Upper lobe of left lung (tissue), 6 donors: ENCODE measurements around the gene PHF23. TPM values are rescaled to one million over a fixed set of nuclear protein-coding genes. Genes with fewer than 3 reads are reported as not detected.

Experiments used
- ATAC-seq, 2 donors: fragments of 200-7000 bp; cut with Tn5 transposase; one replicate each; pipeline ENCODE4 v1.9.1; 2022; ENCODE audit warnings: mild to moderate bottlenecking in 2 of 2, moderate library complexity in 2 of 2; ENCODE audit not compliant: low FRiP score in 2 of 2
- DNase-seq, 2 donors: peaks; one replicate each; pipeline ENCODE4 v3.0.0-alpha.2; 2019 to 2020
- H3K27ac ChIP-seq, 4 donors: fragments of 200-600 bp; sonication (generic); one replicate each; pipeline ENCODE4 v1.5.1; 2016 to 2019
- H3K27me3 ChIP-seq, 4 donors: fragments of 200-600 bp; sonication (generic); one replicate each; pipeline ENCODE4 v1.5.1; 2017 to 2019
- H3K36me3 ChIP-seq, 4 donors: fragments of 200-600 bp; sonication (generic); one replicate each; pipeline ENCODE4 v1.5.1; 2016 to 2019
- H3K4me1 ChIP-seq, 4 donors: fragments of 200-600 bp; sonication (generic); one replicate each; pipeline ENCODE4 v1.5.1; 2018 to 2019
- H3K4me3 ChIP-seq, 4 donors: fragments of 200-600 bp; sonication (generic); one replicate each; pipeline ENCODE4 v1.5.1; 2017 to 2019; ENCODE audit warnings: mild to moderate bottlenecking in 2 of 4, moderate library complexity in 1 of 4
- H3K9me3 ChIP-seq, 4 donors: fragments of 200-600 bp; sonication (generic); one replicate each; pipeline ENCODE4 v1.5.1; 2018 to 2019
- CTCF ChIP-seq, 6 experiments: fragments of 450-650 bp in 4 of 6; fragments of 200-600 bp in 2 of 6; sonication (generic) in 2 of 6; IDR thresholded peaks; one replicate each; pipeline ENCODE4 v1.5.1; 2016 to 2019; ENCODE audit warnings: antibody characterized with exemption in 6 of 6
- EP300 ChIP-seq, 4 donors: sonication (generic); formaldehyde crosslinking; IDR thresholded peaks; one replicate each; pipeline ENCODE4 v1.5.1; 2017; ENCODE audit warnings: antibody characterized with exemption in 4 of 4, control low read depth in 2 of 4
- POLR2A ChIP-seq, 4 donors: fragments of 450-650 bp; IDR thresholded peaks; one replicate each; pipeline ENCODE4 v1.5.1; 2016 to 2017; ENCODE audit warnings: antibody characterized with exemption in 4 of 4, mild to moderate bottlenecking in 2 of 4
- POLR2AphosphoS5 ChIP-seq, 2 donors: sonication (generic); formaldehyde crosslinking; IDR thresholded peaks; one replicate each; pipeline ENCODE4 v1.5.1; 2017; ENCODE audit warnings: antibody characterized with exemption in 2 of 2
- WGBS, 2 donors: methylation state at CpG; one replicate each; pipeline ENCODE4 v1.1.5; 2017 to 2018; 5-methylcytosine and 5-hydroxymethylcytosine counted together
- total RNA-seq, 6 donors: library from RNA; depleted of rRNA in 4 of 6; stranded (reverse); fragments of >200 nt in 4 of 6; gene quantifications; one replicate each; pipeline versions ENCODE4 v1.1.0 to v1.2.1, GENCODE V29; 2016 to 2021
- donor health status: DM: no; HTN: no; CAD: no; lungs with moderate emphysema.
- donor health status: DM: no; HTN: yes; CAD: no; lungs with severe emphysema.

Gene PHF23
- total RNA-seq, 6 donors from 2014 or later = 25.4 to 54.5 (median 31.2) TPM

- H3K27me3 ChIP-seq = no peaks in the 10 kb centered on the region
- H3K36me3 ChIP-seq = peaks cover 3 to 30% (median 16%) of the 10 kb centered on the region in 4 donors
- H3K4me1 ChIP-seq = peaks cover 10 to 18% (median 13%) of the 10 kb centered on the region in 4 donors
- DNase-seq = no peak
- no peaks in the 10 kb centered on the region for H3K9me3 ChIP-seq
- ATAC-seq = no peak
- TF ChIP-seq CTCF (IDR thresholded peaks at IDR 0.05) (no peak), POLR2AphosphoS5 (IDR thresholded peaks at IDR 0.05) (no peak), EP300 (IDR thresholded peaks at IDR 0.05) (no peak), POLR2A (IDR thresholded peaks at IDR 0.05) (no peak)
- WGBS, 2 donors = 50 to 69% methylated on average over 14 to 15 of the region's 15 CpGs
- peak overlapping the region in 3 of 4 donors; percentile 45 to 52 (median 50) for H3K4me3 ChIP-seq
- peak overlapping the region in 3 of 4 donors; percentile 35 to 67 (median 50) for H3K27ac ChIP-seq
Observed at GRCh38 chr17:7205561-7205960, 33.7 kb downstream of the PHF23 start.

- H3K27ac ChIP-seq = peak overlapping the region; percentile 2 to 67 (median 42)
- no peaks in the 10 kb centered on the region for H3K27me3 ChIP-seq
- ATAC-seq (peak; percentile 90 to 93), DNase-seq (peak; percentile 87 to 96)
- H3K9me3 ChIP-seq = no peaks in the 10 kb centered on the region
- TF ChIP-seq EP300 (IDR thresholded peaks at IDR 0.05) = no peak
- peak in 1 of 4 donors; percentile 31 for TF ChIP-seq POLR2A (IDR thresholded peaks at IDR 0.05)
- no peak for TF ChIP-seq CTCF (IDR thresholded peaks at IDR 0.05)
- TF ChIP-seq POLR2AphosphoS5 (IDR thresholded peaks at IDR 0.05) = peak in 1 of 2 donors; percentile 48
- peaks cover 3 to 30% (median 16%) of the 10 kb centered on the region in 4 donors for H3K36me3 ChIP-seq
- peaks cover 10 to 18% (median 13%) of the 10 kb centered on the region in 4 donors for H3K4me1 ChIP-seq
- WGBS, 2 donors = 0 to 2% methylated on average over 12 to 31 of the region's 34 CpGs
- peak overlapping the region; percentile 19 to 52 (median 48) for H3K4me3 ChIP-seq
Observed at GRCh38 chr17:7204828-7205461, 34.3 kb downstream of the PHF23 start.

GRCh38 chr17:7204336-7204735 is 34.9 kb downstream of the PHF23 start:
- Histone ChIP-seq H3K4me1 (peaks cover 10 to 18% (median 13%) of the 10 kb centered on the region in 4 donors), H3K4me3 (peak overlapping the region in 3 of 4 donors; percentile 45 to 52 (median 50)), H3K36me3 (peaks cover 3 to 34% (median 16%) of the 10 kb centered on the region in 4 donors), H3K27ac (peak overlapping the region in 3 of 4 donors; percentile 35 to 67 (median 50)), H3K27me3 (no peaks in the 10 kb centered on the region), H3K9me3 (no peaks in the 10 kb centered on the region)
- TF ChIP-seq CTCF (IDR thresholded peaks at IDR 0.05) (no peak), POLR2A (IDR thresholded peaks at IDR 0.05) (no peak), EP300 (IDR thresholded peaks at IDR 0.05) (no peak), POLR2AphosphoS5 (IDR thresholded peaks at IDR 0.05) (no peak)
- peak in 1 of 2 donors; percentile 5 for ATAC-seq
- 79 to 84% methylated on average over 15 of the region's 15 CpGs for WGBS, 2 donors
- no peak for DNase-seq

GRCh38 chr17:7203391-7203790 is 35.9 kb downstream of the PHF23 start:
- Histone ChIP-seq H3K27me3 (no peaks in the 10 kb centered on the region), H3K9me3 (no peaks in the 10 kb centered on the region), H3K4me3 (no peak overlapping the region), H3K4me1 (peaks cover 10 to 18% (median 13%) of the 10 kb centered on the region in 4 donors), H3K27ac (no peak overlapping the region), H3K36me3 (peaks cover 3 to 38% (median 16%) of the 10 kb centered on the region in 4 donors)
- TF ChIP-seq POLR2A (IDR thresholded peaks at IDR 0.05) = no peak
- no peak for TF ChIP-seq EP300 (IDR thresholded peaks at IDR 0.05)
- TF ChIP-seq POLR2AphosphoS5 (IDR thresholded peaks at IDR 0.05) = no peak
- no peak for TF ChIP-seq CTCF (IDR thresholded peaks at IDR 0.05)
- DNase-seq (no peak), ATAC-seq (no peak)
- 96 to 97% methylated on average over 15 to 16 of the region's 16 CpGs for WGBS, 2 donors
